Panc1 (cell line): Measurements from ENCODE around the gene DCTD. TPM values are rescaled to one million over a fixed set of nuclear protein-coding genes. Genes with fewer than 3 reads are reported as not detected.

ENCODE experiments used
- ATAC-seq: fragments of 200-7000 bp; cut with Tn5 transposase; 2 replicates; pipeline ENCODE4 v1.9.1; 2020; ENCODE audit warnings: mild to moderate bottlenecking, moderate library complexity
- BruUV-seq: library from RNA; stranded (reverse); fragments of 400-500 nt; replicated peaks from 2 replicates; lab custom pipeline; 2021; lab: Mats Ljungman, UMichigan
- CTCF ChIA-PET: fragments of 300-600 bp; sonication (Branson Sonifier 250); formaldehyde crosslinking; loops from one replicate; lab custom pipeline; 2022; ENCODE audit warnings: antibody characterized with exemption; lab: Charles Lee
- POLR2A ChIA-PET: fragments of 300-600 bp; sonication (Branson Sonifier 250); formaldehyde crosslinking; loops from one replicate; lab custom pipeline; 2022; ENCODE audit warnings: antibody characterized with exemption; lab: Charles Lee
- DNase-seq: peaks from one replicate; pipeline ENCODE4 v3.0.0-alpha.2; 2010; ENCODE audit warnings: low read depth, low spot score
- H3K27ac ChIP-seq: 2 replicates; pipeline ENCODE4 v1.5.1; 2011; ENCODE audit warnings: mild to moderate bottlenecking, low read length, inconsistent platforms
- H3K27me3 ChIP-seq: fragments of 200-500 bp; sonication (Bioruptor generic); 2 replicates; pipeline ENCODE4 v1.6.0; 2014; ENCODE audit warnings: low read length, inconsistent platforms; ENCODE audit not compliant: control insufficient read depth, insufficient read depth
- H3K36me3 ChIP-seq: fragments of 200-500 bp; sonication (Bioruptor generic); 2 replicates; pipeline ENCODE4 v1.5.1; 2014; ENCODE audit warnings: inconsistent platforms, mild to moderate bottlenecking, low read length, moderate library complexity; ENCODE audit not compliant: control insufficient read depth, insufficient read depth
- H3K4me1 ChIP-seq: 2 replicates; pipeline ENCODE4 v1.5.1; 2011; ENCODE audit warnings: inconsistent platforms, mild to moderate bottlenecking, low read length, moderate library complexity; ENCODE audit not compliant: control insufficient read depth, insufficient read depth
- H3K4me3 ChIP-seq, 2 experiments: 2 replicates each; pipeline ENCODE4 v1.5.1; 2011 to 2012; ENCODE audit warnings: low read depth in 2 of 2, low read length in 2 of 2, mild to moderate bottlenecking in 2 of 2, inconsistent platforms in 1 of 2, moderate library complexity in 1 of 2
- H3K9me3 ChIP-seq: fragments of 200-500 bp; sonication (Bioruptor generic); 2 replicates; pipeline ENCODE4 v1.5.1; 2014; ENCODE audit warnings: low read depth, mild to moderate bottlenecking, inconsistent platforms, low read length, moderate library complexity; ENCODE audit not compliant: control insufficient read depth, insufficient read depth
- CTCF ChIP-seq: fragments of 450-650 bp; IDR thresholded peaks from 2 replicates; pipeline ENCODE4 v1.5.1; 2017; ENCODE audit warnings: mild to moderate bottlenecking
- POLR2AphosphoS5 ChIP-seq: IDR thresholded peaks from 2 replicates; pipeline ENCODE4 v1.6.1; 2012; ENCODE audit warnings: mild to moderate bottlenecking, low read depth, low read length, moderate library complexity
- REST ChIP-seq, 2 experiments: IDR thresholded peaks; 2 replicates each; pipeline ENCODE4 v1.6.1; 2011 to 2012; ENCODE audit warnings: low read depth in 2 of 2, control low read depth in 1 of 2, low read length in 1 of 2, mild to moderate bottlenecking in 1 of 2, moderate library complexity in 1 of 2; ENCODE audit not compliant: insufficient read depth in 1 of 2
- SIN3A ChIP-seq: IDR thresholded peaks from 2 replicates; pipeline ENCODE4 v1.6.1; 2012; ENCODE audit warnings: low read depth, mild to moderate bottlenecking, low read length, moderate library complexity, borderline replicate concordance; ENCODE audit not compliant: insufficient read depth
- TCF7L2 ChIP-seq: IDR thresholded peaks from 2 replicates; pipeline ENCODE4 v1.6.1; 2011; ENCODE audit warnings: mild to moderate bottlenecking, low read depth, low read length, inconsistent platforms
- in situ Hi-C: cut with HindIII; loops from 2 replicates; pipeline ENCODE4 v1.10.0; 2016; ENCODE audit warnings: low sequenced_read_pairs, low pct_unique_long_range_greater_than_20kb
- intact Hi-C: fragments of 100-400 bp; cut with micrococcal nuclease; formaldehyde crosslinking; loops from one replicate; pipeline ENCODE4 v1.10.0; 2022; ENCODE audit not compliant: unreplicated experiment
- total RNA-seq: library from RNA; stranded (reverse); gene quantifications from one replicate; pipeline ENCODE4 v1.2.1, GENCODE V29; 2021; ENCODE audit not compliant: unreplicated experiment

The DCTD gene
- total RNA-seq, 1 experiment from 2014 or later, result 77.0 TPM

- H3K36me3 ChIP-seq, result no peaks in the 10 kb centered on the region
- DNase-seq (no peak), ATAC-seq (no peak)
- POLR2A ChIA-PET, result no interaction called here
- no peaks in the 10 kb centered on the region for H3K9me3 ChIP-seq
- CTCF ChIA-PET, result no interaction called here
- H3K4me3 ChIP-seq, result no peak overlapping the region
- no TSS peak for BruUV-seq
- no peak overlapping the region for H3K27ac ChIP-seq
- no peaks in the 10 kb centered on the region for H3K27me3 ChIP-seq
- in situ Hi-C loops, result no loop called here
- H3K4me1 ChIP-seq, result no peaks in the 10 kb centered on the region
- TF ChIP-seq CTCF, result no peak
- no peak for TF ChIP-seq SIN3A
- TF ChIP-seq TCF7L2, result no peak
- TF ChIP-seq POLR2AphosphoS5, result no peak
- TF ChIP-seq REST (IDR thresholded peaks at IDR 0.05; ENCODE audit: insufficient read depth in 1 of 2, low read depth in 2 of 2, low read length in 1 of 2), result no peak
- intact Hi-C loops, result no loop called here
Observed at GRCh38 chr4:182859730-182860129, 57.5 kb downstream of the DCTD start.

- TF ChIP-seq REST (IDR thresholded peaks at IDR 0.05; ENCODE audit: insufficient read depth in 1 of 2, low read depth in 2 of 2, low read length in 1 of 2), result no peak
- no peak for TF ChIP-seq POLR2AphosphoS5
- no peak for TF ChIP-seq TCF7L2
- no peak for TF ChIP-seq SIN3A
- no peak for TF ChIP-seq CTCF
- H3K36me3 ChIP-seq, result no peaks in the 10 kb centered on the region
- no peaks in the 10 kb centered on the region for H3K9me3 ChIP-seq
- no peaks in the 10 kb centered on the region for H3K27me3 ChIP-seq
- POLR2A ChIA-PET, result no interaction called here
- intact Hi-C loops, result no loop called here
- no peak overlapping the region for H3K27ac ChIP-seq
- H3K4me1 ChIP-seq, result no peaks in the 10 kb centered on the region
- BruUV-seq, result no TSS peak
- no peak overlapping the region for H3K4me3 ChIP-seq
- in situ Hi-C loops, result no loop called here
- DNase-seq, result no peak
- no peak for ATAC-seq
- CTCF ChIA-PET, result no interaction called here
Observed at GRCh38 chr4:182858711-182859110, 58.5 kb downstream of the DCTD start.
